ENCODE measurements around the gene CACNG3. TPM values are rescaled to one million over a fixed set of nuclear protein-coding genes. Genes with fewer than 3 reads are reported as not detected.
"Not testable (repeated sequence)": the region's sequence is repeated elsewhere in the genome, so short reads cannot be mapped to it uniquely, and the experiment has no call there.

The CACNG3 gene
- total and polyA plus RNA-seq, 4 experiments from 2014 or later = not detected

DNA sequence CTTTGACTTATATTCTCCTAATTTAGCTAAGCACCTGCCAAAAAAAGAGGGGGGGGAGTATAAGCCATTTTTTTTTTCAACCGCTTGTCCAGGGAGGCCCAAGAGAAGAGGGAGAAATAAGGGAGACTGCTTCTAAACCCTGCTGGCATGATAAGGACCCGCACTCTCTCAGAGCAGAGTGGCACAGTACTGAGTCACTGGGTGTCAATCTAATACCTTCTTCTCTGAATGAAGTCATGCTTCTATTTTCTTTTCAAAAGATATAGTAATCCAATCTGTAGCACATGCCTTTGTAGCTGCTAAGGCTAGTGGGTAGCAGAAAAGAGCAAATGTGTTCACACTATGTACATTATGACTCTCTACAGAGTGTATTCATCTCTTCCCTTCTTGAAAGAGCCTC, 34.9 kb upstream of the CACNG3 start:
- POLR2A ChIA-PET (ENCODE audit: partially characterized antibody) = no interaction called here

DNA sequence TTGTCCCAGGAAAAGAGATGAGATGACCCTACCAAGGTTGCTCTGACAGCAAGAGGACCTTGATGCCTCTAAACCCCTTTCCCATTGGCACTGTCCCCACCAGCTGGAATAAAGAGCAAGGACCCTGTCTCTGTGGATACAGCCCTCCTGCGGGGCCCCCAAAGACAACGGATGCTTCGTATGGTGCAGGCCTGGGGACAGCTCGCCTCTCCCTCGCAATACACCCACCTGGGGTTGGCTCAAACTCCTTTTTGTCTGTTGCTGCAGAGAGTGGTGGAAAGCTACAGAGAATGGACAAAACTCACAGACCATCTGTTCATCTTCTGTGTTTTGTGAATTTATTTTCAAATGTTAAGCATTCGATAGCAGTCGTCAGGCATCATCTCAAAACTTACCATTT, 27.6 kb upstream of the CACNG3 start:
- Histone ChIP-seq H3K27ac (ENCODE audit: low read depth, low read length) (no peak overlapping the region), H3K4me1 (ENCODE audit: insufficient read depth, low read length) (no peaks in the 10 kb centered on the region), H3K9me3 (ENCODE audit: control insufficient read depth in 1 of 2, low read length in 2 of 2) (peaks cover 0 to 3% of the 10 kb centered on the region in 2 donors), H3K36me3 (ENCODE audit: insufficient read depth, low read length) (no peaks in the 10 kb centered on the region), H3K4me3 (ENCODE audit: low read length in 2 of 2) (no peak overlapping the region), H3K27me3 (ENCODE audit: insufficient read depth, low read length) (no peaks in the 10 kb centered on the region)
- intact Hi-C loops (cut with micrococcal nuclease) = no loop called here
- Mint-ChIP-seq H3K36me3 (no peaks in the 10 kb centered on the region), H3K4me1 (no peaks in the 10 kb centered on the region), H3K27me3 (peaks cover 1 to 2% of the 10 kb centered on the region in 2 donors), H3K9me3 (peaks cover 0 to 2% (median 0%) of the 10 kb centered on the region in 8 donors), H3K4me3 (no peak overlapping the region), H3K27ac (no peak overlapping the region)
- POLR2A ChIA-PET (ENCODE audit: partially characterized antibody) = no interaction called here
- no peak for DNase-seq
- CTCF ChIA-PET (ENCODE audit: partially characterized antibody) = no interaction called here

More for the DNA sequence above, 34.9 kb upstream of the CACNG3 start:
- H3K9me3 ChIP-seq (ENCODE audit: control insufficient read depth in 1 of 2, low read length in 2 of 2) = peaks cover 0 to 3% of the 10 kb centered on the region in 2 donors
- no peak overlapping the region for H3K4me3 ChIP-seq (ENCODE audit: low read length in 2 of 2)
- Mint-ChIP-seq H3K27ac (no peak overlapping the region), H3K4me3 (no peak overlapping the region), H3K36me3 (peaks cover 27 to 56% of the 10 kb centered on the region in 2 donors), H3K9me3 (peaks cover 0 to 16% (median 9%) of the 10 kb centered on the region in 8 donors), H3K4me1 (no peaks in the 10 kb centered on the region), H3K27me3 (no peaks in the 10 kb centered on the region)
- CTCF ChIA-PET (ENCODE audit: partially characterized antibody) = interaction anchor here (0.9 kb wide), 1 partner anchor 32 kb away, joined by 3 read pairs; no protein-coding TSS in a partner anchor
- no peaks in the 10 kb centered on the region for H3K4me1 ChIP-seq (ENCODE audit: insufficient read depth, low read length)
- no peaks in the 10 kb centered on the region for H3K36me3 ChIP-seq (ENCODE audit: insufficient read depth, low read length)
- DNase-seq = no peak
- H3K27me3 ChIP-seq (ENCODE audit: insufficient read depth, low read length) = no peaks in the 10 kb centered on the region
- intact Hi-C loops (cut with micrococcal nuclease) = no loop called here
- no peak overlapping the region for H3K27ac ChIP-seq (ENCODE audit: low read depth, low read length)

DNA sequence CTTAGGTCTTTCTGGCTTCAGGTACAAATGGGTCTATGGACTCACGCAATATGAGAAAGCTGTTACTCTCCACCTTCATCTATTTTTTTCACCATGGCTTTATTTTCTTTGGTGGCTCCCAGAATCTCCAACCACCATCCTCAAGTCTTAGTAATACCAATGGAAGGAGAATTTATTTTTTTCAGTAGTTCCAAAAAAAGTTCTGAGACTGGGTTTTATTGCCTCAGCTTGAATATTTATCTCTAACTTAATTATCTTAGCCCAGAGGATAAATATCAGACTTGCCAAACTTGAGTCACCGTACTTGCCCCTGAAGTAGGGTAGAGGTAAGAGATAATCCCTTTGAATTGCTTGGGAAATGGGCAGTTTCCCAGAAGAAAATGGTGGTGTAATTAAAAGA, 23.2 kb upstream of the CACNG3 start:
- Histone ChIP-seq H3K9me3 (ENCODE audit: control insufficient read depth in 1 of 2, low read length in 2 of 2) (no peaks in the 10 kb centered on the region), H3K4me3 (ENCODE audit: low read length in 2 of 2) (no peak overlapping the region), H3K4me1 (ENCODE audit: insufficient read depth, low read length) (no peaks in the 10 kb centered on the region), H3K27me3 (ENCODE audit: insufficient read depth, low read length) (no peaks in the 10 kb centered on the region), H3K36me3 (ENCODE audit: insufficient read depth, low read length) (no peaks in the 10 kb centered on the region), H3K27ac (ENCODE audit: low read depth, low read length) (no peak overlapping the region)
- Mint-ChIP-seq H3K4me1 (no peaks in the 10 kb centered on the region), H3K4me3 (no peak overlapping the region), H3K36me3 (peaks cover 0 to 2% of the 10 kb centered on the region in 2 donors), H3K27ac (no peak overlapping the region), H3K9me3 (peaks cover 3 to 22% (median 11%) of the 10 kb centered on the region in 8 donors), H3K27me3 (peaks cover 2 to 8% of the 10 kb centered on the region in 2 donors)
- no peak for DNase-seq
- ChIA-PET CTCF (ENCODE audit: partially characterized antibody) (no interaction called here), POLR2A (ENCODE audit: partially characterized antibody) (no interaction called here)
- intact Hi-C loops (cut with micrococcal nuclease) = no loop called here

DNA sequence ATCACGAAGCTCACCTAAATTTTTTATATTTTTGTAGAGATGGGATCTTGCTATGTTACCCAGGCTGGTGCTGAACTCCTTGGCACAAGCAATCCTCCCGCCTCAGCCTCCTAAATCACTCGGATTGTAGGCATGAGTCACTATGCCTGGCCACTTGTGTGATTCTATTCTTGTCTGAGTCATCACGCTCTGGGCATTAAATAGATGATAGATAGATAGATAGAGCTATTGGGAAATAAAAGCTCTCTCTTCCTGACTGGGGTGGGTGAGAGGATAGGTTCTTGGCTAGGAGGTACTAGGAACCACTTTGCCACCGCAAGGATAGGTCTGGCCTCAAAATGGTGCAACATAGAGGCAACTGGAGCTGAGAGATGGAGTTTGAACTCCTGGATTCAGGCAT, 21.4 kb upstream of the CACNG3 start:
- Histone ChIP-seq H3K27me3 (ENCODE audit: insufficient read depth, low read length) (no peaks in the 10 kb centered on the region), H3K4me3 (ENCODE audit: low read length in 2 of 2) (no peak overlapping the region), H3K27ac (ENCODE audit: low read depth, low read length) (no peak overlapping the region), H3K9me3 (ENCODE audit: control insufficient read depth in 1 of 2, low read length in 2 of 2) (no peaks in the 10 kb centered on the region), H3K36me3 (ENCODE audit: insufficient read depth, low read length) (no peaks in the 10 kb centered on the region), H3K4me1 (ENCODE audit: insufficient read depth, low read length) (no peaks in the 10 kb centered on the region)
- no peak for DNase-seq
- H3K4me3 Mint-ChIP-seq = no peak overlapping the region
- peaks cover 3 to 40% (median 22%) of the 10 kb centered on the region in 8 donors for H3K9me3 Mint-ChIP-seq
- POLR2A ChIA-PET (ENCODE audit: partially characterized antibody) = no interaction called here
- CTCF ChIA-PET (ENCODE audit: partially characterized antibody) = interaction anchor here (0.6 to 1.6 kb wide), 2 partner anchors 12 to 18 kb away, joined by 3 to 6 read pairs; no protein-coding TSS in a partner anchor
- H3K27ac Mint-ChIP-seq = no peak overlapping the region
- no peaks in the 10 kb centered on the region for H3K4me1 Mint-ChIP-seq
- H3K27me3 Mint-ChIP-seq = peaks cover 6 to 8% of the 10 kb centered on the region in 2 donors
- intact Hi-C loops (cut with micrococcal nuclease) = no loop called here
- H3K36me3 Mint-ChIP-seq = peaks cover 0 to 2% of the 10 kb centered on the region in 2 donors

DNA sequence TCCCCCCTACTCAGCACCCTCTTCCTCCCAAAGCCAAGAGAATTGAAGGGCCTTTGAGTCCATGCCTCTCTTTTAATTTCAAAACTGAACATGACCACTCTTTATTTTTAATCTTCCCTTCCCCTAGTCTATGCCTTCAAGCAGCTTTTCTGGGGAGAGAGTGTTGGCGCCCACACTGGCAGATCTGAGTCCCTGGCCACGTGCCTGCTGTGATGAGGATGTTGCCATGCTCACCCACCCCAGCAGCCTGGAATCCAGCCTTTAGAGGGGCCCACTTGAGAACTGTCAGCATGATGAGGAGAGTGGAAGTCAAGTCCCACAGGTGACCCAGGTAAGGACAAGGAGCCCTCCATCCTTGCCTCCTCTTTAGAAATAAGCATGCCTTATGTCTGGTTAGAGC, 20.3 kb upstream of the CACNG3 start:
- Mint-ChIP-seq H3K36me3 (peaks cover 0 to 2% of the 10 kb centered on the region in 2 donors), H3K27ac (no peak overlapping the region), H3K9me3 (peaks cover 3 to 44% (median 22%) of the 10 kb centered on the region in 8 donors), H3K27me3 (peaks cover 8 to 10% of the 10 kb centered on the region in 2 donors), H3K4me3 (no peak overlapping the region), H3K4me1 (no peaks in the 10 kb centered on the region)
- DNase-seq = no peak
- Histone ChIP-seq H3K4me3 (ENCODE audit: low read length in 2 of 2) (no peak overlapping the region), H3K27me3 (ENCODE audit: insufficient read depth, low read length) (no peaks in the 10 kb centered on the region), H3K9me3 (ENCODE audit: control insufficient read depth in 1 of 2, low read length in 2 of 2) (no peaks in the 10 kb centered on the region), H3K36me3 (ENCODE audit: insufficient read depth, low read length) (no peaks in the 10 kb centered on the region), H3K4me1 (ENCODE audit: insufficient read depth, low read length) (no peaks in the 10 kb centered on the region), H3K27ac (ENCODE audit: low read depth, low read length) (no peak overlapping the region)
- CTCF ChIA-PET (ENCODE audit: partially characterized antibody) = interaction anchor here (2.0 kb wide), 1 partner anchor 17 kb away, joined by 6 read pairs; no protein-coding TSS in a partner anchor
- POLR2A ChIA-PET (ENCODE audit: partially characterized antibody) = no interaction called here
- intact Hi-C loops (cut with micrococcal nuclease) = no loop called here

DNA sequence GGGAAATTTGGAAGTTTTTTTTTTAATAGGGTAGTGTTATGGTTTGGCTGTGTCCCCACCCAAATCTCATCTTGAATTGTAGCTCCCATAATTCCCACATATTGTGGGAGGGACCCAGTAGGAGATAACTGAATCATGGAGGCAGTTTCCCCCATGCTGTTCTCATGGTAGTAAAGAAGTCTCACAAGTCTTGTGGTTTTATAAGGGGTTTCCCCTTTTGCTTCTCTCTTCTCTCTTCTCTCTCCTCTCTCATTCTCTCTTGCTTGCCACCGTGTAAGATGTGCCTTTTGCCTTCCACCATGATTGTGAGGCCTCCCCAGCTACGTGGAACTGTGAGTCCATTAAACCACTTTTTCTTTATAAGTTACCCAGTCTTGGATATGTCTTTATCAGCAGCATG, 17.3 kb upstream of the CACNG3 start:
- H3K4me3 ChIP-seq (ENCODE audit: low read length in 2 of 2); H3K9me3 ChIP-seq (ENCODE audit: control insufficient read depth in 1 of 2, low read length in 2 of 2); POLR2A ChIA-PET (ENCODE audit: partially characterized antibody); DNase-seq; H3K36me3 ChIP-seq (ENCODE audit: insufficient read depth, low read length); H3K4me1 ChIP-seq (ENCODE audit: insufficient read depth, low read length); H3K36me3 Mint-ChIP-seq; H3K4me1 Mint-ChIP-seq; intact Hi-C loops (cut with micrococcal nuclease); H3K4me3 Mint-ChIP-seq; H3K27ac ChIP-seq (ENCODE audit: low read depth, low read length); H3K27me3 ChIP-seq (ENCODE audit: insufficient read depth, low read length); H3K27ac Mint-ChIP-seq: not testable (repeated sequence)
- H3K27me3 Mint-ChIP-seq = peaks cover 15 to 19% of the 10 kb centered on the region in 2 donors
- CTCF ChIA-PET (ENCODE audit: partially characterized antibody) = interaction anchor here (1.4 kb wide), 1 partner anchor 16 kb away, joined by 5 read pairs; no protein-coding TSS in a partner anchor
- peaks cover 3 to 44% (median 22%) of the 10 kb centered on the region in 8 donors for H3K9me3 Mint-ChIP-seq

DNA sequence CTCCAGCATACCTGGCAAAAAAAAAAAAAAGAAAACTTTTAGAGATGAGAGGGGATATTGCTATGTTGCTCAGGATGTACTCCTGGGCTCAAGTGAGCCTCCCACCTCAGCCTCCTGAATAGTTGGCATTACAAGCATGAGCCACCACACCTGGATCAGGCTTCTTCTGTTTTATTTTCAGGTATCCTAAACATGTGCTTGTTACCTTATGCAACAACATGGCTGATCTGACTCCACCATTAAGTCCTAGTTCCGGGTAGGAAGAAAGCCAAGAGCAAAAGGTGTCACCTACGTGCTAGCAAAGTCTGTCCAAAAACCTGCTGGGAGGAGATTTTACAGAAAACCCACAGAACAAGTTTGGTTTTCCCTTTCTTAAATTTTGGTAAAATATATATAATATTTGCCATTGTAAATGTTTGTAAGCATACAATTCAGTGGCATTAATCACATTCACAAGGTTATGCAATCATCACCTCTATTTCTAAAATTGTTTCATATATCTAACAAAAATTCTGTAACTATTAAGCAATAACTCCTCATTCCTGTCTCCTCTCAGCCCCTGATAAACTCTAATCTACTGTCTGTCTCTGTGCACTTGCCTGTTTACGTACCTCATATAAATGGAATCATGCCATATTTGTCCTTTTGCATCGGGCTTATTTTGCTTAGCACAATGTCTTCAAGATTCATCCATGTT, 9.1 kb upstream of the CACNG3 start:
- Histone ChIP-seq H3K9me3 (ENCODE audit: control insufficient read depth in 1 of 2, low read length in 2 of 2) (no peaks in the 10 kb centered on the region), H3K4me3 (ENCODE audit: low read length in 2 of 2) (no peak overlapping the region), H3K4me1 (ENCODE audit: insufficient read depth, low read length) (no peaks in the 10 kb centered on the region), H3K27ac (ENCODE audit: low read depth, low read length) (no peak overlapping the region), H3K27me3 (ENCODE audit: insufficient read depth, low read length) (no peaks in the 10 kb centered on the region), H3K36me3 (ENCODE audit: insufficient read depth, low read length) (no peaks in the 10 kb centered on the region)
- H3K27me3 Mint-ChIP-seq = peaks cover 25 to 36% of the 10 kb centered on the region in 2 donors
- ChIA-PET CTCF (ENCODE audit: partially characterized antibody) (interaction anchor here (1.4 kb wide), 2 partner anchors 8 to 205 kb away, joined by 3 to 5 read pairs; no protein-coding TSS in a partner anchor), POLR2A (ENCODE audit: partially characterized antibody) (no interaction called here)
- no peaks in the 10 kb centered on the region for H3K36me3 Mint-ChIP-seq
- H3K4me1 Mint-ChIP-seq = peaks cover 0 to 3% (median under 1%) of the 10 kb centered on the region in 4 donors
- DNase-seq = no peak
- H3K27ac Mint-ChIP-seq = no peak overlapping the region
- H3K4me3 Mint-ChIP-seq = no peak overlapping the region
- H3K9me3 Mint-ChIP-seq = no peaks in the 10 kb centered on the region
- intact Hi-C loops (cut with micrococcal nuclease) = no loop called here
